HG03575 (cell line): ENCODE results near the gene NPIPB8.
"Not testable (repeated sequence)": the region's sequence is repeated elsewhere in the genome, so short reads cannot be mapped to it uniquely, and the experiment has no call there.

ENCODE experiments used
- ATAC-seq: cut with Tn5 transposase; IDR thresholded peaks from one replicate; pipeline ENCODE4 v1.9.1; 2021; ENCODE audit not compliant: unreplicated experiment, insufficient number of reproducible peaks, low FRiP score; ENCODE audit errors: extremely low read depth

NPIPB8 gene

DNA sequence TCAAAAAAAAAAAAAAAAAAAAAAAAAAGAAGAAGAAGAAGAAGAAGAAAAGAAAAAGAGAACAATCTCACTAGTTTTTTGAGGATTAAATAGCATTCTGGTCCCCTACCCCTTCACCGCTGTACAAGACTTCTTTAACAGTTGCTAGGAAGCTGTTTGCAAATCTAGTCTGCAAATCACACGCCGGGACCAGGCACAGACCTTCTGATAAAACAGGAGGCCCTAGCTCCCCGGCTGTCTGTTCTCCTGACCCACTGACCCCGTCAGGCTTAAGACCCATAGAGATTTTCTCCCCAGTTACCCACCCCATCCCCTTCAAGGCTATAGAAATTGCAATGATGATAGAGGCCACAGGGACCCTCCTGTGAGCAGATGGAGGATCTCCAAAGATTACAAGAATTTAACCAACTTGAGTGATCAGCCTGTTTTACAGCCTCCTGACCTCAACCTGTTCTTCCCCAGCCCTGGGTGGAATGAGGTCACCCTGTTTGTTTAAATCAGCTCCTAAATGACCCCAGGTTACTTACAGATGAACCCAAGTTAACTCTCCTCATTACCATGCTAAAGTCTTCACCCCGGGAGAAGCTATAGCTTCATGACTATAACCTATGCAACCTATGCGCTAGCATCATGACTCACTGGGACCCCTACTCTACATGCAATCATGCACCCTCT lies 16.2 kb upstream of the NPIPB8 start:
- ATAC-seq = no peak

DNA sequence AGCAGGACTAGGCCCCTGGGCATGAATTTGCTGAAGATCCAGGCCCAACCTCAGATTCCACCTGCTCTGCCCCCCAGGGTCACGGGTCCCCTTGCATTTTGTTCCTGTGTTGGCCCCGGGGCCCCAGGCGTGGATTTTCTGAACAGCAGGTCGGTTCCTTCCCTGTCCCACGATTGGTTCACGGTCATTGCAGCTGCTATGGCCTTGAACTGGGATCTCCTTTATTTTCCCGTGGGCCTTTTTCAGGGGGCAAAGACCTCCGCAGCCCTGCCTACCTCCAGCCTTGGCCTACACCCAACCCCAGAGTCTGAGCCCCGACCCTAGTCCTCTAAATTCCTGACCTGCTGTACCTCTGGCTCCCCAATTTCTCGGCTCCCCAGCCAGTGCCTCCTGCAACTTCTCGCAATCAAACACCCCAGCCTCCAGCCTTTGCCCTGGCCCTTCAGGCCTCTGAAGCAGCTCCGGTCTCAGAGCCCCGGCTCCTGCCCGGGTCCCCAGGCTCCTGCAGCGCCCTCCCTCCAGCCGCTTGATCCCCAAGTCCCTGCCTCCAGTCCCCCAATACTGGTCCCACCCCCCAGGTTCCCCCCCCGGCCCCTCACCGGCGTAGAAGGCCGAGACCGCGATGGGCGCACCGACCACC lies 15.2 kb upstream of the NPIPB8 start:
- ATAC-seq = not testable (repeated sequence)

DNA sequence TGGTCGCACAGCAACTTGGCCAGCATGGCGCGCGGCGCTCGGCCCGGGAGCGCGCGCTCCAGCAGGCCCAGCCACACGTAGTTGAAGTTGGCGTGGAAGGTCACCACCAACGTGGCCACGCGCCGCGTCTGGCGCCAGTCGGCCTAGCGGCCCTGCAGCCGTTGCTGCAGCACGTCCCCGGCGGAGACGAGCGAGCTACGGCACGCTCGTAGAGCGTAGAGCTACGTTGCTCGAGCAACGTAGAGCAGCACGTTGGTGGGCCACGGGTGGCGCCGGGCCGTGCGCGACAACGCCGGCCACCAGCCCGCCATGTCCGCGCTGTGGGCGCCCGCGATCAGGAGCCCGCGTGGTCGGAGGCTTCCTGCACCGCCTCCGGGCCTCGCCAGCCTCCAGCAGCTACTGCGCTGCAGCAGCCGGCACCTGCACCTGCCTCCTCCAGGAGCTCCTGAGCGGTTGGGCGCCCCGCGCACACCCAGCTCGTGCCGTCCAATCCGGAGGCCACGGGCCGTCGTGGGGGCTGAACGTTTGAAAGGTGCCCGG lies 14.6 kb upstream of the NPIPB8 start:
- no peak for ATAC-seq

DNA sequence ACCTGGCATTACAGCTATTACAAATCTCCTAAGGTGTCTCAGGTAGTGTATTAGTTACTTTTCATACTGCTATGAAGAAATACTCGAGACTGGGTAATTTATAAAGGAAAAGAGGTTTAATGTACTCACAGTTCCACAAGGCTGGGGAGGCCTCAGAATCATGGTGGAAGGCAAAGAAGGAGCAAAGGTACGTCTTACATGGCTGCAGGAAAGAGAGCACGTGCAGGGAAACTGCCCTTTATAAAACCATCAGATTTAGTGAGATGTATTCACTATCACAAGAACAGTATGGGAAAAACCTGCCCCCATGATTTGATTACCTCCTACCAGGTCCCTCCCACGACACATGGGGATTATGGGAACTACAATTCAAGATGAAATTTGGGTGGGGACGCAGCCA lies 7.0 kb upstream of the NPIPB8 start:
- not testable (repeated sequence) for ATAC-seq

DNA sequence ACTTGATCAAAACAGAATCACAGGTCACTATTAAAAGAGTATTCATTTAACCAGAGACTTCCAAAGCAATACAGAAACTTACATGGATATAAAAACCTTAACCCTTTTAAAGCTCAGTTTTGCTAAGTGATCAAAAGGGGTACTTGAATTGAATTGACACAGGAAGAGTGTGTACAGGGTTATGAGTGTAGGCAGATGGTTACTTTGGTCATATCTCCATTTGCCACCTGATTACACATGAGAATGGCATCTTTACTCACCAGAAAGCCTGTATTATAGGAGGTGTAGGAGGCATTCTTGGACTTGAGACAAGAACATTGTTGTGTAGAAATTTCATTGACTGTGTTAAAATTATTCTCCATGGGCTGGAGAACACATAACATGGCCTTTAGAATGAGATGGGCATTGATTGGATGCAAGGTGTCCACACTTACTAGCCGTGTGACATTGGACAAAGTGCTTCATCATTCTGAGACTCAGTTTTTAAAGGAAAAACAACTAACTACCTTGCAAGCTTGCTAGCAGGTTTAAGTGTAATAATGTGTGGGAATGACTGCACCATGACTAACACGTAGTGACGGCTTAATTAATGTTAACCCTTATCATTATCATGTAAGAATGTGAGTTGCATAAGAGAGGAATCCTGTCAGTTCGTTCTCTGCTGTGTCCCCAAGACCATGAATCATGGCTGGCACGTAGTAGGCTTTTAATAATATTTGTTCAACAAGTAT lies 1.6 kb upstream of the NPIPB8 start:
- ATAC-seq = not testable (repeated sequence)

DNA sequence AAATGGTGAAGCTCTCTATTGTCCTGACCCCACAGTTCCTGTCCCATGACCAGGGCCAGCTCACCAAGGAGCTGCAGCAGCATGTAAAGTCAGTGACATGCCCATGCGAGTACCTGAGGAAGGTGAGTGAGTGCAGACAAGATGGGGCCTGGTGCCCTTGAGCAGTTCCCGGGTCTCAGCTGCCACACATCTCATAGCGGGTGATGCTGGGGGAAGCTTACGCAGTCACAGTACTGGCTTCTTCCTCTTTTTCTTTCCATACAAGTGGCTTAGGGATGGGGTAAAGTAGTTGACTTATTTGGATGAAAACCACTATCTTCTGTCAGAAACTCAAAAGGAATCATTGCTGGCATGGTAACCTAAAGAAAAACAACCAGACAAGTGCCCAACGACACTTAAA lies 494 bp downstream of the NPIPB8 start:
- ATAC-seq = not testable (repeated sequence)

DNA sequence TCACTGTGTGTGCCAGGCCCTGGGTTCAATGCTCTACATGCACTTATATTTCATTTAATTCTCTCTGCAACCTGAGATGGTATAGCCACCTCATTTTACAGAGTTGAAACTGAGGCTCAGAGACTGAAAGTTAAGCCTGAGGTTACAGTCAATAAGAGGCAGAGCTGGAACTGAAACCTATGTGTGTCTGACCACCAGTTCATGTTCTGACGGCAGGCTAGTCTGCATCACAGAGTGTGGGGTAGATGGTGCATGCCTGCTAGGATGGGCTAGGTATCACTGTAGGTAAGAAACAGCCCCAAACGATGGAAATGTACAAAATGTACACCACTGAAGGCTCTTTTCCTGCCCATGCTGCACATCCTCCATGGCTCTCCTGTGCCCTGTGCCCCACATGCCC lies 2.1 kb downstream of the NPIPB8 start:
- not testable (repeated sequence) for ATAC-seq

DNA sequence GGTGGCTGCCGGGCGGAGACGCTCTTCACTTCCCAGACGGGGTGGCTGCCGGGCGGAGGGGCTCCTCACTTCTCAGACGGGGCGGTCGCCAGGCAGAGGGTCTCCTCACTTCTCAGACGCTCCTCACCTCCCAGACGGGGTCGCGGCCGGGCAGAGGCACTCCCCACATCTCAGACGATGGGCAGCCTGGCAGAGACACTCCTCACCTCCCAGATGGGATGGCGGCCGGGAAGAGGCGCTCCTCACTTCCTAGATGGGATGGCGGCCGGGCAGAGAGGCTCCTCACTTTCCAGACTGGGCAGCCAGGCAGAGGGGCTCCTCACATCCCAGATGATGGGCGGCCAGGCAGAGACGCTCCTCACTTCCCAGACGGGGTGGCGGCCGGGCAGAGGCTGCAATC lies 28.4 kb downstream of the NPIPB8 start:
- ATAC-seq = not testable (repeated sequence)

DNA sequence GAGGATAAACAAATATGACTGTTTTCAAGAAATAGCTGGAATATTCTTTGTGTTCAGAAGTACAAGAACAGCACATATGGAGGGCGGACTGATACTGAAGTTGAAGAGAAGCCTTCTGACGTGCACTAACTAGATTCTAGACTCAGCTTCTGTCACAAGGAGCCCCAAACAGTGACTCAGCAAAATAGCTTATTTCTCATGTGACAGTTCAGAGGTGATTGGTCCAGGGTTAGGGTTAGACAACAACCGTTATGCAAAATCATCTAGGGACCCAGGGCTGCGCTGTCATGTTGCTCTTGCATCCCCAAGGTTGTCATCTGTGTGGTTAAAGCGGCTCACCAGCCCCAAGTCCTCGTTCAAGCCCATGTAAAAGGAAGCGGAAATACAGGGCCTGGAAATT lies 29.6 kb downstream of the NPIPB8 start:
- not testable (repeated sequence) for ATAC-seq

DNA sequence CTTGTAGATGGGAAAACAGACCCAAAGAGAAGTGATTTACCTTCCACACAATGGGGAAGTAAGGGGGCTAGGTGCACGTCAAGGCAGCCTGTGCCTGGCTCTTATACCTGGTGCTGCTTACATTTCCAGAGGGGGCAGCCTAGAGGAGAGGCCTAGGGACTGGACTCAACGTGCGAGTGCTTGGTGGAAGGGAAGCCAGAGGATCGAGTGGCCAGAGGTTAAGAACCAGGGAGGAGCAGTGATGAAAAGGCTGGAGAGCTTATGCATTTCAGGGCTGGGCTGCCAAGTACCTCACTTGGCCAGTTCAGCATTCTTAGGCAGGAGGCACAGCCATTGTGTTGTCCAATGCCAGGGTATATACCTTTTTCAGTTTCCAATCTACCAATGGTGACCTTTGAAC lies 30.3 kb downstream of the NPIPB8 start:
- not testable (repeated sequence) for ATAC-seq

DNA sequence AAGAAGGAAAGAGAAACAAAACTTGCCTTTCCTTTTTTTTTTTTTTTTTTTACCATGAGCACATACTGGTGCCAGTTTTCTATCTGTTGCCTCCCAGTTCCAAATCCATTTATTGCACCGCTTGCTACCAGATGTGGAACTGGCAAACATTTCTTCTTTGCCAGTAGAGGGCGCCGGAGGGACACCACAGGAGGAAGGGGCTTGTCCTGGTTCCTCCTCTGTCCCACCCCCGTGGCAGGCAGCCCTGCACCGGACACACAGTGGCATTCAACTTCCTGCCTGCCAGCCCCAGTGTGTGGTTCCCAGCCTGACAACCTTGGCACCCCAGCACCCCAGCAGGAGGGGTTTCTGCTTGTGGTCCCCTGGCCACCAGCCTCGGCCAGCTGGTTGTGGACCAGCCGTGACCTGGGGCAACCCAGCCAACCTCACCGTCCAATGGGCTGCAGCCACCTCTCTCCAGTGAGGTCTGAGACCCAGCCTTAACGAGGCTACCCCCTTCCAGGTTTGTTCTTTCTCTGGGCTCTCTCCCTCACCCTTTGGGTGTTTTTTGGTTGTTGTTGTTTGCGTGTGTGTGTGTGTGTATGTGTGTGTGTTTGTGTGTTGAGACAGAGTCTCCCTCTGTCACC lies 50.6 kb downstream of the NPIPB8 start:
- ATAC-seq = not testable (repeated sequence)

DNA sequence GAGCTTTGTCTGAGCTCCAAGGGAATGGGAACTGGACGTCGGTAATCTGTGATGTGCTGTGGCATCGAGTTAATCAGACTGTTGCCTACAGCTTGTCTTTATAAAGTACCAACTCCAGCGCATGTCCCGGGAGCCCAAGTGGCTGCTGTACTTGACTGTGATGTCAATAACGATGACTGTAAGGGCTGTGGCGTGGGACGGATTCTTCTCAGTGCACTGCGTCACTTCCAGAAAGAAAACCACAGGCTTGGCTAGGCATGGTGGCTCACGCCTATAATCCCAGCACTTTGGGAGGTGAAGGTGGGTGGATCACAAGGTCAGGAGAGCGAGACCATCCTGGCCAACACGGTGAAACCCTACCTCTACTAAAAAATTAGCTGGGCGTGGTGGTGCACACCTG lies 51.6 kb downstream of the NPIPB8 start:
- ATAC-seq = not testable (repeated sequence)

DNA sequence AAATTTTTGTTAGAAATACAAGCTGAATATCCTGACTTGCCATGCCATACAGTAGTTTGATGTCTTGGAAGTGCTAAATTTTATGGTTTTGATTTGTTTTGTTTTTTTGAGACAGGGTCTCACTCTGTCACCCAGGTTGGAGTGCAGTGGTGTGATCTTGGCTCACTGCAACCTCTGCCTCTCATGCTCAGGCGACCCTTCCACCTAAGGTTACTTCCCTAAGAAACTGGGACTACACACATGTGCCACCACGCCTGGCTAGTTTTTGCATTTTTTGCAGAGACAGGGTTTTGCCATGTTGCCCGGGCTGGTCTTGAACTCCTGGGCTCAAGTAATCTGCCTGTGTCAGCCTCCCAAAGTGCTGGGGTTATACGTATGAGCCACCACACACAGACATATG lies 53.9 kb downstream of the NPIPB8 start:
- not testable (repeated sequence) for ATAC-seq

DNA sequence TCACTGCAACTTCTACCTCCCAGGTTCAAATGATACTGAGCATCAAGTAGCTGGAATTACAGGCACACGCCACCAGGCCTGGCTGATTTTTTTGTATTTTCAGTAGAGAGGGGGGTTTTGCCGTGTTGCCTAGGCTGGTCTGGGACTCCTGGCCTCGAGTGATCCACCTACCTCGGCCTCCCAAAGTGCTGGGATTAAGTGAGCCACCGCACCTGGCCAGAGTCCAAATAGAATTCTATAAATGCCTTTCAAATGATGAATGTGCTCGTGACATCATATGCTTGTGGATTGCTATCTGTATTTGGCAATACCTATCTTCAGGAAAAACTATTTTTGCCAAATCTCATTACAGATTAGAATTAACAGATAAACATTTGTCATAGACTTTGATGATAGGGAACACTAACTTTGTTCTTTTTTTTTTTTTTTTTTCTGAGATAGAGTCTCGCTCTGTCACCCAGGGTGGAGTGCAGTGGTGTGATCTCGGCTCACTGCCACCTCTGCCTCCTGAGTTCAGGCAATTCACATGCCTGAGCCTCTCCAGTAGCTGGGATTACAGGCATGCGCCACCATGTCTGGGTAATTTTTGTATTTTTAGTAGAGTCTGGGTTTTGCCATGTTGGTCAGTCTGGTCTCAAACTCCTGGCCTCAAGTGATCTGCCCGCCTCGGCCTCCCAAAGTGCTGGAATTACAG lies 55.5 kb downstream of the NPIPB8 start:
- ATAC-seq = not testable (repeated sequence)

DNA sequence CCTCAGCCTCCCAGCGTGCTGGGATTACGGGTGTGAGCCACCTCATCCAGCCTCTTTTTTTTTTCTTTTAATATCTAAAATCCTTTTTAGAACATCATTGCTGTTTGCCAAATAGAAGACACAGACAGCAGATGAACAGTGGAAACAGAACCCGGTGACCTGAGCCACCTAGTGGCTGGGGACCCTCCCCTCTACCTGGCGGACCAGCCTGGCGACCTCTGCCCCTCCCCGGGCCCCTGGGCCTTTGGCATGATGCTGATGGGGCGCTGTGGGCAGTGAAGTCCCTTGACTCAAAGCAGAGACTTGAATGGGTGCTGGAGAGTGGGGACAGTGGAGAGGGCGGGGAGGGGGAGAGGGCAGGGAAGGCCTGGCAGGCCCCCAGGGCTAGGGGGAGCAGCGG lies 61.9 kb downstream of the NPIPB8 start:
- not testable (repeated sequence) for ATAC-seq

DNA sequence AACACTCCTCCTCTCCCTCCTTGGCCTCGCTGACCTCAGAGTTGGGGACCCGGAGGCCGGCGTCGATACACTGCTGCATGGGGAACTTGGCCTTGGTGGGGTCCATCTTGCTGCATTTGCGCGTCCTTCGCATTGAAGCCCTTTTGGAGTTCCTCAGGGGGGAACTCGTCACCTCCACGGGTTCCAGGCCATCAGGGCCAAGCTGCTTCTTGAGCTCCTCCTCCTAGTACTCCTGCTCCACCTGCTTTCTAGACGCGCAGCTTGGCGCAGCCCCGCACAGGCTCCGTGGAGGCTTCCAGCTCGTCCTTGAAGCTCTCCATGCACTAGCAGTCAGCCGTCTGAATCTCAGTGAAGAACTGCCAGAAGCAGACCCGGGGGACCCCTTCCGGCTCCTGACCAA lies 62.5 kb downstream of the NPIPB8 start:
- not testable (repeated sequence) for ATAC-seq

DNA sequence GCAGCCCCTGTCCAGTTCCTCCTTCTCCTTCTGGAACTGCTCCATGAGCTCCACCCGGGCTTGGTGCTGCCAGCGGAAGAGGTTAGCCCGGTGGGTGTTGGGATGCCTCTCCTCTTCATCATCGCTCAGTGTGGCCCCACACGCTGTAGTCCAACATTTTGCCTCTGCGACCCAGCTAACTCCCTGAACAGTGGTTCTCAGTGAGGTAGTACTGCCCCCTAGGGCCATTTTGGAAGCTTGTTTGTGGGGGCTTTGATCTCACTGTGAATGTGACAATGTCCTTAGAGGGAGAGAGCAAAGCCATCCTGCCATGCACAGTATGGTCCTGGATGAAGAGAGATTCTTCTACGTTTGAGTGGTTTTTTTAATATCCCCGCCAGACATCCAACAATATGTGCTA lies 63.5 kb downstream of the NPIPB8 start:
- ATAC-seq = not testable (repeated sequence)

DNA sequence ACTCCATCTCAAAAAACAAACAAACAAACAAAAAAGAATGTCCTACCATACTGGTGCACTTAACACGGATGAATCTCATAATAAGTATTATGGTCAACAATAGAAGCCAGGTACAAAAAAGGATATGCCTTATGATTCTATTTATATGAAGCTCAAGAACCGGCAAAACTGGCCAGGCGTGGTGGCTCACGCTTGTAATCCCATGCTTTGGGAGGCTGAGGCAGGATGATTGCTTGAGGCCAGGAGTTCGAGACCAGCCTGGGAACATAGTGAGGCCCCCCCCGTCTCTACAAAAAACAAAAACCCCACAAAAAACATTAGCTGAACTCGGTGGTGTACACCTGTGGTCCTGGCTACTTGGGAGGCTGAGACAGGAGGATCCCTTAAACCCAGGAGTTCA lies 66.4 kb downstream of the NPIPB8 start:
- not testable (repeated sequence) for ATAC-seq
